ENCODE results near the gene PLAC8. TPM values are rescaled to one million over a fixed set of nuclear protein-coding genes. Genes with fewer than 3 reads are reported as not detected.

The PLAC8 gene
- total RNA-seq, 2 experiments from 2014 or later, result not detected

DNA sequence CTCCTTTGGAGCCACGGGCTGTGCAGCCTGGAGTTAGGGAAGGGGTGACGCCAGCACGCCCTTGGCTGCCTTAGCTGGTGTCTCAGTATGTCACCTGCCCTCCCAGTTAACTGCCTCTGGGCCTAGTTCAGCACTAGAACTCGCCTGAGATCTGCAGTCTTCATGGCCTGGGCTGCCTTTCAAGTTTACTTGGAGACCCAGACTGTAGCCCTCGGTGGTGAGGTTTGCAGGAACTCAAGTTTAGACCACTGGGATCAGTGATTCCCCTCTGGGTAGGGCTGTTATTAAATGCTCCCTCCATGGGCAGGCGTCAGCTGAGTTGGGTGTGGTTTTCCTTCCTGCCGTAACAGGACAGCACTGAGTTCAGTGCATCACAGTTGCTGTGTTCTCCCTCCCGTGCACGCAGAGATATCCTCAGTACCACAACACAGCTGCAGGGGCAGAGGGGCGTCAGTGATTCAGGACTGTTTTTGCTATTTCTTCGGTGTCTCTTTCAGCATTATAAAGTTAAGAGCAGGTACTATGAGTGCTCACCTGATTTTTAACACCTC is 30.5 kb downstream of the PLAC8 start:
- no peak overlapping the region for H3K27ac ChIP-seq (ENCODE audit: low read depth, low read length, poor library complexity, severe bottlenecking)
- intact Hi-C loops (cut with micrococcal nuclease; ENCODE audit: unreplicated experiment), result no loop called here
- no peak overlapping the region for H3K4me2 ChIP-seq (ENCODE audit: low read length)
- no peak overlapping the region for H3K4me3 ChIP-seq (ENCODE audit: low read depth, low read length, poor library complexity, severe bottlenecking)
- no peaks in the 10 kb centered on the region for H3K9me2 ChIP-seq (ENCODE audit: insufficient read depth, low read length)
- ChIA-PET POLR2A (interaction anchor here (0.5 to 0.7 kb wide), 2 partner anchors 42 to 104 kb away, joined by 3 to 4 read pairs; no protein-coding TSS in a partner anchor), CTCF (ENCODE audit: unreplicated experiment) (interaction anchor here (1.1 kb wide), 1 partner anchor 169 kb away, joined by 3 read pairs; no protein-coding TSS in a partner anchor)
- H4K20me1 ChIP-seq (ENCODE audit: insufficient read depth, low read length), result no peaks in the 10 kb centered on the region
- no peak for DNase-seq (ENCODE audit: low spot score)
- TF ChIP-seq EZH2phosphoT487 (IDR thresholded peaks at IDR 0.05; ENCODE audit: borderline replicate concordance, low read depth, low read length) (no peak), CTCF (conservative IDR thresholded peaks at IDR 0.05; ENCODE audit: low read length) (no peak)
- H3K36me3 ChIP-seq (ENCODE audit: insufficient read depth, low read length), result no peaks in the 10 kb centered on the region
- H2AFZ ChIP-seq (ENCODE audit: low read length), result no peak overlapping the region
- H3K9me3 ChIP-seq (ENCODE audit: low read length), result no peaks in the 10 kb centered on the region
- no peaks in the 10 kb centered on the region for H3K79me2 ChIP-seq (ENCODE audit: insufficient read depth, low read depth, low read length)
- no TSS peak for BruUV-seq (replicated peaks)
- no peaks in the 10 kb centered on the region for H3K4me1 ChIP-seq (ENCODE audit: insufficient read depth, low read length, poor library complexity, severe bottlenecking)

GRCh38 chr4:83082777-83083176 is 31.8 kb downstream of the PLAC8 start:
- CTCF ChIA-PET (ENCODE audit: unreplicated experiment), result no interaction called here
- H3K9me3 ChIP-seq (ENCODE audit: low read length), result no peaks in the 10 kb centered on the region
- POLR2A ChIA-PET, result interaction anchor here (1.6 kb wide), 1 partner anchor 14 kb away, joined by 4 read pairs; no protein-coding TSS in a partner anchor
- no peaks in the 10 kb centered on the region for H3K4me1 ChIP-seq (ENCODE audit: insufficient read depth, low read length, poor library complexity, severe bottlenecking)
- no peak for DNase-seq (ENCODE audit: low spot score)
- no peaks in the 10 kb centered on the region for H3K79me2 ChIP-seq (ENCODE audit: insufficient read depth, low read depth, low read length)
- intact Hi-C loops (cut with micrococcal nuclease; ENCODE audit: unreplicated experiment), result no loop called here
- H3K27ac ChIP-seq (ENCODE audit: low read depth, low read length, poor library complexity, severe bottlenecking), result no peak overlapping the region
- BruUV-seq (replicated peaks), result no TSS peak
- TF ChIP-seq EZH2phosphoT487 (IDR thresholded peaks at IDR 0.05; ENCODE audit: borderline replicate concordance, low read depth, low read length) (no peak), CTCF (conservative IDR thresholded peaks at IDR 0.05; ENCODE audit: low read length) (no peak)
- no peak overlapping the region for H3K4me3 ChIP-seq (ENCODE audit: low read depth, low read length, poor library complexity, severe bottlenecking)
- no peaks in the 10 kb centered on the region for H3K9me2 ChIP-seq (ENCODE audit: insufficient read depth, low read length)
- H3K36me3 ChIP-seq (ENCODE audit: insufficient read depth, low read length), result no peaks in the 10 kb centered on the region
- no peaks in the 10 kb centered on the region for H4K20me1 ChIP-seq (ENCODE audit: insufficient read depth, low read length)
- no peak overlapping the region for H3K4me2 ChIP-seq (ENCODE audit: low read length)
- no peak overlapping the region for H2AFZ ChIP-seq (ENCODE audit: low read length)

GRCh38 chr4:83080561-83080960 is 34.0 kb downstream of the PLAC8 start:
- no peaks in the 10 kb centered on the region for H3K4me1 ChIP-seq (ENCODE audit: insufficient read depth, low read length, poor library complexity, severe bottlenecking)
- no peaks in the 10 kb centered on the region for H3K79me2 ChIP-seq (ENCODE audit: insufficient read depth, low read depth, low read length)
- no peaks in the 10 kb centered on the region for H4K20me1 ChIP-seq (ENCODE audit: insufficient read depth, low read length)
- no peak overlapping the region for H3K4me3 ChIP-seq (ENCODE audit: low read depth, low read length, poor library complexity, severe bottlenecking)
- POLR2A ChIA-PET, result interaction anchor here (0.5 to 1.2 kb wide), 3 partner anchors 18 to 460 kb away, joined by 4 to 8 read pairs (median 4); no protein-coding TSS in a partner anchor
- no peaks in the 10 kb centered on the region for H3K9me3 ChIP-seq (ENCODE audit: low read length)
- intact Hi-C loops (cut with micrococcal nuclease; ENCODE audit: unreplicated experiment), result no loop called here
- BruUV-seq (replicated peaks), result no TSS peak
- CTCF ChIA-PET (ENCODE audit: unreplicated experiment), result no interaction called here
- H3K9me2 ChIP-seq (ENCODE audit: insufficient read depth, low read length), result no peaks in the 10 kb centered on the region
- H3K4me2 ChIP-seq (ENCODE audit: low read length), result no peak overlapping the region
- no peak for DNase-seq (ENCODE audit: low spot score)
- H2AFZ ChIP-seq (ENCODE audit: low read length), result no peak overlapping the region
- no peak overlapping the region for H3K27ac ChIP-seq (ENCODE audit: low read depth, low read length, poor library complexity, severe bottlenecking)
- peaks cover 17% of the 10 kb centered on the region for H3K36me3 ChIP-seq (ENCODE audit: insufficient read depth, low read length)
- no peak for TF ChIP-seq EZH2phosphoT487 (IDR thresholded peaks at IDR 0.05; ENCODE audit: borderline replicate concordance, low read depth, low read length)
- TF ChIP-seq CTCF (conservative IDR thresholded peaks at IDR 0.05; ENCODE audit: low read length), result no peak

Measured in OCI-LY7 (cell line).